Measurements from ENCODE around the gene RCHY1. TPM values are rescaled to one million over a fixed set of nuclear protein-coding genes. Genes with fewer than 3 reads are reported as not detected.

Gene RCHY1
- total RNA-seq, 1 donor from 2014 or later: 39.5 TPM

- no peak for TF ChIP-seq CTCF (IDR thresholded peaks at IDR 0.05; ENCODE audit: unreplicated experiment)
- no peak overlapping the region for H3K4me3 Mint-ChIP-seq (ENCODE audit: low read depth)
- no peaks in the 10 kb centered on the region for H3K4me1 Mint-ChIP-seq (ENCODE audit: low read depth)
- H3K9me3 Mint-ChIP-seq (ENCODE audit: low read depth): peaks cover 2% of the 10 kb centered on the region
- no peak overlapping the region for H3K27ac Mint-ChIP-seq
- no peaks in the 10 kb centered on the region for H3K27me3 Mint-ChIP-seq
- peaks cover 9% of the 10 kb centered on the region for H3K36me3 Mint-ChIP-seq (ENCODE audit: insufficient read depth)
- no peak for DNase-seq (ENCODE audit: low spot score, unreplicated experiment)
These were observed 43.5 kb downstream of the RCHY1 start for GRCh38 chr4:75470738-75471137.

- Mint-ChIP-seq H3K4me3 (ENCODE audit: low read depth) (no peak overlapping the region), H3K27me3 (no peaks in the 10 kb centered on the region), H3K27ac (no peak overlapping the region), H3K9me3 (ENCODE audit: low read depth) (no peaks in the 10 kb centered on the region), H3K36me3 (ENCODE audit: insufficient read depth) (peaks cover 4% of the 10 kb centered on the region), H3K4me1 (ENCODE audit: low read depth) (no peaks in the 10 kb centered on the region)
- no peak for DNase-seq (ENCODE audit: low spot score, unreplicated experiment)
- no peak for TF ChIP-seq CTCF (IDR thresholded peaks at IDR 0.05; ENCODE audit: unreplicated experiment)
These were observed 44.3 kb downstream of the RCHY1 start for GRCh38 chr4:75469896-75470295.

GRCh38 chr4:75457365-75457764, 56.8 kb downstream of the RCHY1 start:
- TF ChIP-seq CTCF (IDR thresholded peaks at IDR 0.05; ENCODE audit: unreplicated experiment): no peak
- Mint-ChIP-seq H3K4me1 (ENCODE audit: low read depth) (no peaks in the 10 kb centered on the region), H3K4me3 (ENCODE audit: low read depth) (no peak overlapping the region), H3K27ac (no peak overlapping the region), H3K36me3 (ENCODE audit: insufficient read depth) (no peaks in the 10 kb centered on the region), H3K9me3 (ENCODE audit: low read depth) (no peaks in the 10 kb centered on the region), H3K27me3 (no peaks in the 10 kb centered on the region)
- DNase-seq (ENCODE audit: low spot score, unreplicated experiment): no peak

GRCh38 chr4:75434105-75434504, 80.1 kb downstream of the RCHY1 start:
- no peaks in the 10 kb centered on the region for H3K4me1 Mint-ChIP-seq (ENCODE audit: low read depth)
- H3K27me3 Mint-ChIP-seq: peaks cover 5% of the 10 kb centered on the region
- no peak overlapping the region for H3K27ac Mint-ChIP-seq
- H3K9me3 Mint-ChIP-seq (ENCODE audit: low read depth): peaks cover 17% of the 10 kb centered on the region
- no peak for DNase-seq (ENCODE audit: low spot score, unreplicated experiment)
- H3K36me3 Mint-ChIP-seq (ENCODE audit: insufficient read depth): no peaks in the 10 kb centered on the region
- H3K4me3 Mint-ChIP-seq (ENCODE audit: low read depth): no peak overlapping the region
- no peak for TF ChIP-seq CTCF (IDR thresholded peaks at IDR 0.05; ENCODE audit: unreplicated experiment)

GRCh38 chr4:75432683-75433082, 81.5 kb downstream of the RCHY1 start:
- no peak overlapping the region for H3K27ac Mint-ChIP-seq
- peaks cover 5% of the 10 kb centered on the region for H3K27me3 Mint-ChIP-seq
- no peak for DNase-seq (ENCODE audit: low spot score, unreplicated experiment)
- H3K9me3 Mint-ChIP-seq (ENCODE audit: low read depth): peaks cover 13% of the 10 kb centered on the region
- H3K4me1 Mint-ChIP-seq (ENCODE audit: low read depth): no peaks in the 10 kb centered on the region
- H3K36me3 Mint-ChIP-seq (ENCODE audit: insufficient read depth): no peaks in the 10 kb centered on the region
- H3K4me3 Mint-ChIP-seq (ENCODE audit: low read depth): no peak overlapping the region
- TF ChIP-seq CTCF (IDR thresholded peaks at IDR 0.05; ENCODE audit: unreplicated experiment): peak; percentile 45
